HUES64 (cell line): ENCODE measurements around the gene KRT7.

Source experiments
- H3K27ac ChIP-seq: 2 replicates; pipeline ENCODE4 v1.7.0; 2013; ENCODE audit warnings: low read depth, low read length, inconsistent platforms
- H3K27me3 ChIP-seq: 2 replicates; pipeline ENCODE4 v1.6.1; 2013; ENCODE audit warnings: mild to moderate bottlenecking, low read length; ENCODE audit not compliant: insufficient read depth
- H3K36me3 ChIP-seq: 2 replicates; pipeline ENCODE4 v1.6.1; 2013; ENCODE audit warnings: mild to moderate bottlenecking, low read length; ENCODE audit not compliant: insufficient read depth
- H3K4me1 ChIP-seq: 2 replicates; pipeline ENCODE4 v1.6.1; 2013; ENCODE audit warnings: mild to moderate bottlenecking, low read length, moderate library complexity; ENCODE audit not compliant: insufficient read depth
- H3K4me3 ChIP-seq: 2 replicates; pipeline ENCODE4 v1.5.1; 2013; ENCODE audit warnings: mild to moderate bottlenecking, low read length, moderate library complexity
- H3K9ac ChIP-seq: 2 replicates; pipeline ENCODE4 v1.6.1; 2013; ENCODE audit warnings: mild to moderate bottlenecking, low read depth, low read length
- H3K9me3 ChIP-seq: 2 replicates; pipeline ENCODE4 v1.6.1; 2013; ENCODE audit warnings: low read depth, low read length; ENCODE audit not compliant: insufficient read depth
- WGBS: fragments of 150-250, 120-280 bp; methylation state at CpG from one replicate; pipeline ENCODE4 v1.1.7; 2013; ENCODE audit warnings: missing lambda C conversion rate; 5-methylcytosine and 5-hydroxymethylcytosine counted together

Gene KRT7

GRCh38 chr12:52215587-52216031 is 17.4 kb upstream of the KRT7 start:
- peaks cover 5% of the 10 kb centered on the region; the same call in 1 of the 2 replicates for H3K27me3 ChIP-seq
- H3K9ac ChIP-seq: no peak overlapping the region
- no peaks in the 10 kb centered on the region for H3K4me1 ChIP-seq
- no peak overlapping the region for H3K27ac ChIP-seq
- H3K4me3 ChIP-seq: no peak overlapping the region
- H3K36me3 ChIP-seq: no peaks in the 10 kb centered on the region
- no peaks in the 10 kb centered on the region for H3K9me3 ChIP-seq
- 80% methylated on average over 7 of the region's 7 CpGs for WGBS

- Histone ChIP-seq H3K4me1 (no peaks in the 10 kb centered on the region), H3K27me3 (peaks cover 5% of the 10 kb centered on the region; the same call in 1 of the 2 replicates), H3K36me3 (no peaks in the 10 kb centered on the region), H3K9ac (no peak overlapping the region), H3K27ac (no peak overlapping the region), H3K9me3 (no peaks in the 10 kb centered on the region), H3K4me3 (no peak overlapping the region)
- WGBS: 77% methylated on average over 4 of the region's 4 CpGs
These were observed 16.9 kb upstream of the KRT7 start for GRCh38 chr12:52216100-52216499.

- WGBS: no CpG with 5 or more reads among the region's 1 CpG
- Histone ChIP-seq H3K27me3 (peaks cover 5% of the 10 kb centered on the region; the same call in 1 of the 2 replicates), H3K27ac (no peak overlapping the region), H3K4me1 (no peaks in the 10 kb centered on the region), H3K4me3 (no peak overlapping the region), H3K9ac (no peak overlapping the region), H3K36me3 (no peaks in the 10 kb centered on the region), H3K9me3 (no peaks in the 10 kb centered on the region)
These were observed 16.2 kb upstream of the KRT7 start for GRCh38 chr12:52216807-52217206.

- Histone ChIP-seq H3K4me3 (no peak overlapping the region), H3K27ac (no peak overlapping the region), H3K9ac (no peak overlapping the region), H3K36me3 (no peaks in the 10 kb centered on the region), H3K27me3 (peaks cover 5% of the 10 kb centered on the region; the same call in 1 of the 2 replicates), H3K9me3 (no peaks in the 10 kb centered on the region), H3K4me1 (no peaks in the 10 kb centered on the region)
- 66% methylated on average over 5 of the region's 5 CpGs for WGBS
These were observed 15.8 kb upstream of the KRT7 start for GRCh38 chr12:52217223-52217622.

- H3K27ac ChIP-seq: no peak overlapping the region; the same call in 1 of the 2 replicates
- 96% methylated on average over 3 of the region's 4 CpGs for WGBS
- no peak overlapping the region for H3K4me3 ChIP-seq
- H3K9ac ChIP-seq: no peak overlapping the region
- H3K36me3 ChIP-seq: no peaks in the 10 kb centered on the region
- no peaks in the 10 kb centered on the region for H3K4me1 ChIP-seq
- H3K9me3 ChIP-seq: no peaks in the 10 kb centered on the region
- H3K27me3 ChIP-seq: peaks cover 5% of the 10 kb centered on the region; the same call in 1 of the 2 replicates
These were observed 15.0 kb upstream of the KRT7 start for GRCh38 chr12:52218001-52218400.

DNA sequence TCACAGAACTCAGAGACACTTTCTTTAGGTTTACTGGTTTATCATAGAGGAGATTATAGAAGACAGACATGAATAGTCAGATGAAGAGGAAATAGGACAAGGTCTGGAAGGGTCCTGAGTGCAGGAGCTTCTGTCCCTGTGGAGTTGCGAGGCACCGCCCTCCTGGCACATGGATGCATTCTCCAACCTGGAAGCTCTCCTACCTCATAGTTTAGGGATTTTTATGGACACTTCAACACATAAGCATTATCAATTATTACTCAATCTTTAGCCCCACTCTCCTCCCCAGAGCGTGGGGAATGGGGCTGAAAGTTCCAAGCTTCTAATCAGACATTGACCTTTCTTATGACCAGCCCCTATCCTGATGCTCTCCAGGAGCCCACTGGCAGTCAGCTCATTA is 12.6 kb upstream of the KRT7 start:
- no peak overlapping the region for H3K4me3 ChIP-seq
- peaks cover 5% of the 10 kb centered on the region; the same call in 1 of the 2 replicates for H3K27me3 ChIP-seq
- no peaks in the 10 kb centered on the region for H3K4me1 ChIP-seq
- WGBS: 96% methylated on average over 3 of the region's 3 CpGs
- no peak overlapping the region for H3K9ac ChIP-seq
- H3K9me3 ChIP-seq: no peaks in the 10 kb centered on the region
- H3K27ac ChIP-seq: no peak overlapping the region
- H3K36me3 ChIP-seq: no peaks in the 10 kb centered on the region

- no peaks in the 10 kb centered on the region for H3K36me3 ChIP-seq
- H3K4me1 ChIP-seq: no peaks in the 10 kb centered on the region
- H3K9ac ChIP-seq: no peak overlapping the region
- H3K4me3 ChIP-seq: no peak overlapping the region
- WGBS: 94% methylated on average over 2 of the region's 4 CpGs
- peaks cover 5% of the 10 kb centered on the region; the same call in 1 of the 2 replicates for H3K27me3 ChIP-seq
- no peak overlapping the region for H3K27ac ChIP-seq
- no peaks in the 10 kb centered on the region for H3K9me3 ChIP-seq
These were observed 11.8 kb upstream of the KRT7 start for GRCh38 chr12:52221070-52221781.

- WGBS: 25% methylated on average over 7 of the region's 8 CpGs
- Histone ChIP-seq H3K27me3 (peaks cover 5% of the 10 kb centered on the region; the same call in 1 of the 2 replicates), H3K27ac (no peak overlapping the region), H3K4me1 (no peaks in the 10 kb centered on the region), H3K4me3 (no peak overlapping the region), H3K9me3 (no peaks in the 10 kb centered on the region), H3K36me3 (no peaks in the 10 kb centered on the region), H3K9ac (no peak overlapping the region)
These were observed 11.1 kb upstream of the KRT7 start for GRCh38 chr12:52221912-52222457.

DNA sequence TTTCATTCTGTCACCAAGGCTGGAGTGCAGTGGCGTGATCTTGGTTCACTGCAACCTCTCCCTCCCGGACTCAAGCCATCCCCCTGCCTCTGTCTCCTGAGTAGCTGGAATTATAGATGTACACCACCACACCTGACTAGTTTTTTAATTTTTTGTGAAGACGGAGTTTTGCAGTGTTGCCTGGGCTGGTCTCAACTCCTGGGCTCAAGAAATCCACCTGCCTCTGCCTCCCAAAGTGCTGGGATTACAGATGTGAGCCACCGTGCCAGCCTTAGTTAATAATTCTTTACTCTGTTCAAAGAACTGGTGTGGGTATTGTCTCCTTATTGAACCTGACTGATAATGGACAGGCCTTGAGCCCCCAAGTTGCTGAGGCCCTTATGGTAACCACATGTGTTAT is 10.4 kb upstream of the KRT7 start:
- Histone ChIP-seq H3K9me3 (no peaks in the 10 kb centered on the region), H3K36me3 (no peaks in the 10 kb centered on the region), H3K9ac (no peak overlapping the region), H3K4me1 (no peaks in the 10 kb centered on the region), H3K4me3 (no peak overlapping the region), H3K27ac (no peak overlapping the region), H3K27me3 (peaks cover 5% of the 10 kb centered on the region; the same call in 1 of the 2 replicates)
- 91% methylated on average over 4 of the region's 4 CpGs for WGBS

GRCh38 chr12:52223406-52224039 is 9.5 kb upstream of the KRT7 start:
- Histone ChIP-seq H3K36me3 (no peaks in the 10 kb centered on the region), H3K27me3 (peaks cover 5% of the 10 kb centered on the region; the same call in 1 of the 2 replicates), H3K27ac (no peak overlapping the region), H3K9ac (no peak overlapping the region), H3K4me1 (no peaks in the 10 kb centered on the region), H3K4me3 (no peak overlapping the region), H3K9me3 (no peaks in the 10 kb centered on the region)
- WGBS: 90% methylated on average over 5 of the region's 5 CpGs

- Histone ChIP-seq H3K9me3 (no peaks in the 10 kb centered on the region), H3K4me1 (no peaks in the 10 kb centered on the region), H3K27me3 (peaks cover 5% of the 10 kb centered on the region; the same call in 1 of the 2 replicates), H3K36me3 (no peaks in the 10 kb centered on the region), H3K4me3 (no peak overlapping the region), H3K9ac (no peak overlapping the region), H3K27ac (no peak overlapping the region)
- 89% methylated on average over 3 of the region's 3 CpGs for WGBS
These were observed 8.9 kb upstream of the KRT7 start for GRCh38 chr12:52224151-52224550.
